HG03064 (cell line): ENCODE results near the gene ALDH3B2.
"Not testable (repeated sequence)": the region's sequence is repeated elsewhere in the genome, so short reads cannot be mapped to it uniquely, and the experiment has no call there.

Experiments used
- ATAC-seq: cut with Tn5 transposase; IDR thresholded peaks from one replicate; pipeline ENCODE4 v1.9.1; 2021; ENCODE audit warnings: low read depth; ENCODE audit not compliant: unreplicated experiment

The ALDH3B2 gene

DNA sequence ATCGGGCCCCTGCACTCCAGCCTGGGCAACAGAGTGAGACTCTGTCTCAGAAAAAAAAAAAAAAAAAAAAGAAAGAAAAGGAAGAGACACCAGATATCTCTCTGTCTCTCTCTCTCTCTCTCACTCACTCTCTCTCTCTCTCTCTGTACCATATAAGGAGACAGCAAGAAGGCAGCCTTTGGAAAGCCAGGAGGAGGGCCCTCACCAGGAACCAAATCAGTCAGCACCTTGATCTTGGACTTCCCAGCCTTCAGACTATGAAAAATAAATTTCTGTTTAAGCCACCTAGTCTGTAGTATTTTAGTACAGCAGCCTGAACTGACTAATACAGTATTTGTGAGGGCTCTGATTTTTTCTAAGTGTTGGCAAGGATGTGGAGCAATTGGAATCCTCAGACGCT lies 13.6 kb upstream of the ALDH3B2 start:
- no peak for ATAC-seq

DNA sequence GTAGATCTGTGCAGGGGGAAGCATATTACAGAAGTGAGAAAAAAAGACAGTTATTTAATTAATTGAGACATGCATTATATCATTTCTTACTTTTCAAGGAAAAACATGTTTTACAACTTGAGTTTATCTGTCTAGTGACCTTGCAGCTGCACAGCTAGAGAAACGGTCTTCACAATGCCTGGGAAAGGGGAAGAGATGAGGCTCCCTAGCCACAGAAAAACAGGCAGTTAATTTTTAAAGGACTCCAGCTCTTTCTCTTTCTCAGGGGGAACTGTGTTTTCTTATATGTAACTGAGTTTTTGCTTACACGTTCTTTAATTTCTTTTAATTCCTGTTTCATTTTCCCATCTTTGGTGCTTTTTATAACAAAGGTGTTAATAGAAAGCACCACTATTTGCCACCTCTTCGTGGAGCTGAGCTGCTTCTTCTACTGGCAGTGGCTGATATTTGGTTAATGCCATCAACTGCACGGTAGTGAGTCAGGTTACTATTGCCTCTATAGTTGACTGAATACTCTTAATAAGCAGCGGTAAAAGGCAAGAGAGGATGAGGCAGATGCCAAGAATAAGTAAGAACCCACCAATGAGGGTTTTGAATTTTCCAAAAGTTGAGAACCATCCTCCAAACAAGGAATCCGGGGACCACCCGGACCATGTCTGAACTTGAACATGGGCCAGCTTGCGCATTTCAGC lies 11.4 kb upstream of the ALDH3B2 start:
- not testable (repeated sequence) for ATAC-seq

DNA sequence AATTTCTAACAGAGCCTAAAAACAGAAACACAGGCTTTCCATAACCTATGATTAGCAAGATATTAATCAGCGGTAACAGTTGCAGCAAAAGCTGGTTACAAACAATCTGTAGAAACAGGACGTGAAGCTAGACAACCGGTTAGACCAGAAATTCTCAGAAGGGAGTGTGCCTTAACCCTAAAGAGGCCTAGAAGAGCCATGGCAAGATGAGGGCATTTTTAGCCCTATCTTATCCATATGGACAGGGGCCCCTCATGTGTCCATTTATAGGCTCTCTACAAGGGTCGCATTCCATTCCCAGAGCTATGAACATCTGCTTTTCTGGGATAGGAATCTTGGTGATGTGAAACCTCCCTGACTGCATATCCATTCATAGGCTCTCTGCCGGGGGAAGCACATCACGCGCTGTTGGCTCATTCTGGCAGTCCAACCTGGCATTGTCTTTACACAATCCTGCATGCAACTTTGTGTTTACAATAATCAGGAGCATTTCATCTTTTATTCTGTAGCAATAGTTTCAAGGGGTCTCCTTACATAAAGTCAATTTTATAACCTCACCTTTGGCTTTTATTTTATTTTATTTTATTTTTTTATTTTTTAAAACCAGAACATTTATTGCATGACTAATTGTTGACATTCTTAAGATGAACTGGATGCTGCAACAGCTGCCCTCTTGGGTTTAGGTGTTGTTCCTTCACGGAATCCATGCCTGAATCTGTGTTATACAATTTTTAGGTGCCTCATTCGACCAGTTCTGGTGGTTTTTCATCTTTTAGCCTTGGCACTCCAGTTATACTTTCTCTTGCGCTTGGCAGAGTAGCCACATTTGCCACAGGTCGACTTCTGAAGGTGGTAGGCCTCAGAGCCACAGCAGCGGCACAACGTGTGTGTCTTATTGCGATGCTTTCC lies 8.0 kb upstream of the ALDH3B2 start:
- ATAC-seq, result not testable (repeated sequence)

DNA sequence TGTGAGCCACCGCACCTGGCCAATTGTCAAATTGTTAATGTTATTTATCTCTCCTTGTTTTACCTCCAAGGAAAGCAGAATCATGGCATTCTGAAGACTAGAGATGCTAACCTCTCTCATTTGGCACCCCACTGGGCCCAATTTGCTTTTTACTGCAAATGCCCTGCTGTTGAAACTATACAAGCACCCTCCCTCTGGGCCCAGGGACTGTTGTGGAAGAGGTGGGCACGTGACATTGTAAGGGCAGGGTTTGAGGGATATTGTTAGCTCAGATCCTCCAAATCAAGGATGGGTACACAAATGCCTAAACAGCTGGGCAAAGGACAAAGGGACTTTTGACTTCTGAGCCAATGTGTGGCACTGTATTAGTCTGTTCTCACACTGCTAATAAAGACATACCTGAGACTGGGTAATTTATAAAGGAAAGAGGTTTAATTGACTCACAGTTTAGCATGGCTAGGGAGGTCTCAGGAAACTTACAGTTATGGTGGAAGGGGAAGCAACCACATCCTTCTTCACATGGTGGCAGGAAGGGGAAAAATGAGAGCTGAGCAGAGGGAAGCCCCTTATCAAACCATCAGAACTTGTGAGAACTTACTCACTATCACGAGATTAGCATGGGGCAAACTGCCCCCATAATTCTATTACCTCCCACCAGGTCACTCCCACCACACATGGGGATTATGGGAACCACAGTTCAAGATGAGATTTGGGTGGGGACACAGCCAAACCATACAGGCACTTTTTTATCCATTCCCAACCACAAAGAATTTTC lies 6.5 kb upstream of the ALDH3B2 start:
- no peak for ATAC-seq

DNA sequence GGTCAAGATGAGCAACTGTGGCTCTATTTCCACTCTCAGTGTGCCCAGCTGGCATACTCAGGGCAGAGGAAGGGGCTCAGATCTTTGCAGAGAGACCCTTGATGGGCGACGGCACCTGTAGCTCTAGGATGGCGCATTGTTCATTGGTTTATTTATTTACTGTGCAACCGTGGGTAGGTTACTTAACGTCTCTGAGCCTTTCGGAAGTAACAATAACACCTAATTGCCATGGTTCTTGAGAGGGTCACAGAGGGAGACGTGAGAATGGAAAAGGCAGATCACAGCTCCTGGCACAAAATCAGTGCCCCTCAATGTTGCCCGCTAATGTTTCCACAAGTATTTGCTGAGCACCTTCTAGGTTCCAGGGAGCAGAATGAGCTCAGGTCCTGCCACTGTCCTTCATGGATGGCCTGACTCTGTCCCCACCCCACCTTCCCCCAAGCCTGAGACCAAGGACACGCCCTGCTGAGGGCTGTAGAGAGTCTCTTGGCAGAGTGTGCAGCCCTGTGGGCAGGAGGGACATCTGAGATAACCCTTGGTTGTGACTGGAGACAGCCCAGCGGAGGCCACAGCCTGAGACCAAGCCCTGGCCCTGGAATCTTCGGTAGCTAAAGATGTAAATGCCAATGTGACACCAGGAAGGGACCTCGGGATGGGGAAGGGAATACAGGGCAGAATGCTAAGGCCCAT lies 780 bp upstream of the ALDH3B2 start:
- no peak for ATAC-seq

DNA sequence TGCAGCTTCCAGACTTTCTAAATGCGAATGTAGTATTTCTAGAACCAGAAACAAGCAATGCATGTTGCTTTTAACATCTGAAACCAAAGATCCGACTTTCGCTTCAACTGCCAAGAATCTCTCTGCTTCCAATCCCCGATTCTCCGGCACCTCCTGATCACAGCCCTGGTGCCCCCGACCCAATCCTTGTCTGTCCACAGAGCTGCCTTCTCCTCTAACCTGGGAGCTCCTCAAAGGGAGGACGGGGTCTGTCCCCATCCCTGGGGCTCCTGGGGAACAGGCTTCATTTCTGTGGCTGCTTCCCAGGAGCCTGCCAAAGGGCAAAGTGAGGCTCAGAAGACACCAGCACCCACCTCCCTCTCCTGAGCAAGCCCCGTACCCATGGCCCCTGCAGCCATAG lies 521 bp downstream of the ALDH3B2 start:
- no peak for ATAC-seq

DNA sequence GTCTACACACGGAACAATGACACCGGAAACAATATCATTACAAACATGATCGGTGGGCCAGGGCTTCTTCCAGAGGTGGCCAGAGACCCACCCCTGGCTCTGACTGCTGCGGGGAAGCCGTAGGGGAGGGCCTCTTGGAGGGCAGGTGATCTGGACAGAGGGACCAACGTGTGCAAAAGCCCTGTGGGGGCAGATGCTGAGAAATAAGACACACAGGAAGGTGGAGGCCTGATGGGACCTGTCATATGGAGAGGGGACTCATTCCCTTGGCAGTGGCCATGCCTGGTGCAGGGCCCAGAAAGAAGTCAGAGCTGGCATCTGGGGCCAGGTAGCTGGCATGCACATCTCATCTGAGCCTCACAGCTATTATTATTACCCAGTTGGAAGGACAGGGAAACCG lies 1.1 kb downstream of the ALDH3B2 start:
- no peak for ATAC-seq

DNA sequence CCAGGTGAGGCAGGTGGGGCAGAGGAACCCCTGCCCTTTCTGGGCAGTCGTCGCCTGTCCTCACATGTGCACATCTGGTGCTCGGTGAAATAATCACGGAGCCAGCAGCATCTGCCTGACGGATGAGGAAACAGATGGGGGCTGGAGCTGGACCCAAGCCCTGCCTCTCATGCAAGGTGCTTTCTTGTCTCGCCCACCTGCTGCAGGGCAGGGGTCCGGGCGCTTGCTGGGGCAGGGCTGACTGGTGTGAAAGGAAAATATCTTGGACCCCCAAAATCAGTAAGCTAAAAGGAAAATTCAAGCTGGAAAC lies 3.3 kb downstream of the ALDH3B2 start:
- ATAC-seq, result no peak

DNA sequence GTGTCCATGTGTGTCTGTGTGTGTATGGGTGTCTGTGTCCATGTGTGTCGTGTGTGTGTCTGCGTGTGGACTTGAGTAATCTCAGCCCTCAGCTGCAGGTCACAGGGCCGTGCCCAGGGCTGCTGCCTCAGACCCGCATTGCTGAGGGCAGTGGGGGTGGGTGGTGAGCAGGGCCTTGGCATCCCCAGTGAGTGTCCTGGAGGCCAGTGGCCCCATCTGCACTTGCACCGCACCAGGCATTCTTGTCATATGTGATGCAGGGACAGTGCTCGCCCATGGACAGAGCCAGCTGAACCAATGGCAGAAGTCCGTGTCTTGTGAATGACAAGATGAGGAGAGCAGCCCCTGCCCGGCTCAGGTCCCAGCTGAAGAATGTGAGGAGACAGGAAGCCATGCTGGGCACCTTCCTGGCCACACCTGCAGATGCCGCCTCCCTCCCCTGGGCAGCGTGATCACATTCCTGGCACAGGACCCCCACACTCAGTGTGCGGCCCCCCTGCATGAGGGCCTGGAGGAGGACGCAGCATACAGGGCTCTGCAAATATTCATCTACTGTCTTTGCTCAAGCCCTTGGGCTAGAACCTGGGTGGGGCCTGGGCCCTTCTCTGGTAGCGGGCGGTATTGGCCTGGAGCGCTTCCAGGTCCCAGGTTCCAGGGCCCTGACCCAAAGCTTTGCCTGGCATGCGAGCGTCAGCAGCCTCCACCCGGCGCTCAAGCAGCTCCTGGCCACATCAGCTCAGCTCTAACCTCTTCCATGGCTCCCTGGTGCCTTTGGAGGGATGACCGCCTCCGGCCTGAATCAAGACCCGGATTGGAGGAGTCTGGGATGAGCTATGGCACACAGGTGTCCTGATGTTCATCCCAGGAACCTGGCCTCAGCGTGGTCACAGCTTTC lies 3.9 kb downstream of the ALDH3B2 start:
- no peak for ATAC-seq

DNA sequence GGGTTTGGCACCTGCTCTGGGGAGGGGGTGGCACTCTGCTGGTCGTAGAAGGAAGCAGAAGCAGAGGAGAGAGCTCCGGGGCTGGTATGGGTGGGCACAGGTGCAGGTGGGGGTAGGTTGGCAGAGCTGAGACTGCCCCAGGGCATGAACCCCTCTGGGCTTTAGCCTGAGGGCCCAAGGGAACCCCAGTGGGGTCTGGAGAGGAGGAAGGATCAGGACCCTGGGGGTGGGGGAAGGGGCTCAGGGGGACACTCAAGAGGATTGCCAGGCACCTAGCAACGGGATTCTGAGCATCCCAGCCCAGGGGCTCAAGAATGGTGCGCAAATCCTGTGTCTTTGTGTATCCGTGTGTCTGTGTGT lies 6.3 kb downstream of the ALDH3B2 start:
- no peak for ATAC-seq

DNA sequence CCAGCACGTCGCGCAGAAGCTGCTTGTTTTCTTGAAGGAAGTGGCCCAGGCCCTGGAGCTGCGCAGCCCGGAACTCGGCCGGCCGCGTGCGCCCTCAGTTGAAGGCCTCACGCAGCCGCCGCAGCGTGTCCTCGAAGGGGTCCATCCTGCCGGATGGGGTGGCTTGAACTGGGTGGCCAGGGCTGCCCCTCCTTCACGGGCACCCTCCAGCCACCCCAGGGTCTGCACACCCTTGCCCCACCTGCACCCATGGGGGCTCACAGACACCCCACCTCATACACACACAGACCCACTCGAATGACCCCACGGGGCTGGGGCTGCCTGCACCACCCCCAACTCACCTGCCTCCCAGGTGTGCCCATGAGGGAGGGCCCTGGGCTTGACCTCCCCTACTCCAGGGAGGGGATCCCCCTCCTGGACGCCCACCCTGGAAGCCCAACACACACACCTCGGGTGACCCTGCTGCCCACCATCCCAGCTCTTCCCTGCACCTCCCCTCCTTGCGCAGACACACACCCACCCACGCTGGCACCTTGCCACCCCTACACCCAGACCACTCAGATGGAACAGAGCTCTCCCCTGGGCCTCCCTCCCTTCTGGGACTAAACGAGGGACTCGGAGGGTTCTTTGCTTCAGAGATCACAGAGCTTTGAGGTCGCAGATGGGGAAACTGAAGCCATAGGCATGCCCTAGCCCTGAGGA lies 6.8 kb downstream of the ALDH3B2 start:
- no peak for ATAC-seq

DNA sequence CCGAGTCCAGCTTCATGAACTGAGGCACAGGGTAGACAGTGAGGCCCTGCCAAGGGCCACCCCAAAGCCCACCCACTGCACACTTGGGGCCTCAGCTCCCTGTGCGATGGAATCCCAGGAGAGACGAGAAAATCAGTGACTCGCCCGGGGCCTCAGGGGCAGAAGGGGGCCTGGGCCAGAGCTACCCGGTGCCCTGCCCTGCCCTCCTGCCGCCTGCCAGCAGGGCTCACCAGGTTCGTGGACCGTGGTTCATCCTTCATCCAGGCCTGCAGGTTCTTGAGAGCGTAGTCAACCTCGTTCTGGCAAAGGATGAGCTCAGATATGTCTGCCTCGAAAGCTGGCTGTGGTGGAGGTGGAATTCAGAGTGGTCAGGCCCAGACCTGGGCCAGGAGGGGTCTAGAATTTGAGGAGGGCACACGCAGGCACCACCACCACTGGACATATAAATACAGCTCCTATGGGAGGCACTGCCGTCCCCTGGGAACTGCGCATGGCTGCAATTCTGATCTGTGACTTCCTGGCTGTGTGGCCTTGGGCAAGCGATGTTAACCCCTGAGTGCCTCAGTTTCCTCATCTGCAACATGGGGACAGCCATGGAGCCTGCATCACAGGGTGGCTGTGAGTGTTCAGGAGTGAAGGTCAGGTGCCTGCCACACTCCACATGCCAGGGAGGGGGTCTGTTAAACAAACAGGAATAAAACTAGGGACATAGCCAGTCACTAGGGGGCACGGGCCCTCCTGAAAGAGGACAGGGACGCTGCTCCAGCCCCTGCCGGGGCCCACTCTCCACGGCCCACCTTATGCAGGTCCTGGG lies 7.5 kb downstream of the ALDH3B2 start:
- no peak for ATAC-seq

DNA sequence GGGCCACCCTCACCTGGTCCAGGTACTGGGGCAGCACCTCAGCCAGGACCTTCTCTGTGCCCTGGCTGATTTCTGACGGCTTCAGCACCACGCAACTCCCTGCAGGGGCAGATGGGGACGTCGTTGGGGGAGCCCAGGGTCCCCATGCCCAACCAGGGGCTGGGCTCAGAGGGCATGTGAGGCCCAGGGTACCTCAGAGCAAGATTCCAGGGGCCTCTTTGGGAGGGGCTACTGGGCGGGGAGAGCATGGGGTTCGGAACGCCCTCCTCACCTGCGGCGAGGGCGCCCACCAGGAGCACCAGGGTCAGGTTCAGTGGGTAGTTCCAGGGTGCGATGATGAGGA lies 8.1 kb downstream of the ALDH3B2 start:
- ATAC-seq, result no peak

DNA sequence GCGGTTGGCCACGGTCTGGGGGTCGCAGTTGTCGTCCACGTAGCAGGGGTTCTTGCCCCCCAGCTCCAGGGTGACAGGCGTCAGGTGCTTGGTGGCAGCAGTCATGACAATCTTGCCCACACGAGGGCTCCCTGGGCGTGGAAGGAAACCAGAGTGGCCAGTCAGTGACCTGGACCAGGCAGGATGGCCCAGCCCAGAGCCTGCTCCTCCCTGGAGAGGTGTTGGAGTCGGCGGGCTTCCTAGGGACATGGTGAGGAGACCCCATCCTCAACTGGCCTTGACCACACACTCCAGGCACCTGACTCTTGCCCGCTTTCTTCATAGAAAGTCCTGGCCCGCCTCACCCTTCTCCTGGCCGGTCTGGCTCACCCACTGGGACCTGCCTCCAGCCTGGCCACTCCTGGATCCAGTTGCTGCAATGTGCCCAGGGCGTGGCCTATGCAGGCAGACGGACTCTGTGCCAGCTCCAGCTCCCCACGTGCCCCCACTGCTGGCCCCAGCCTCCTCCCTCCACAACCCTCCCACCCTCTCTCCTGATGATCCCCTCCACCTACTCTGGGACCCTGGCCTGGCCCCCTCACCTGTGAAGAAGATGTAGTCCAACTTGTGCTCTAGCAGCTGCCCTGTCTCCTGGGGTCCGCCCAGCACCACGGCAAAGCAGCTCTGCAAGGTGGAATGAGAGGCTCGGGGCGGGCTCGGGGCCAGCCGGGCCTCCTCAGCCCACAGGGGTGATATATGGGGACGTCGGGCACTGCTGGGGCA lies 8.7 kb downstream of the ALDH3B2 start:
- ATAC-seq, result no peak

DNA sequence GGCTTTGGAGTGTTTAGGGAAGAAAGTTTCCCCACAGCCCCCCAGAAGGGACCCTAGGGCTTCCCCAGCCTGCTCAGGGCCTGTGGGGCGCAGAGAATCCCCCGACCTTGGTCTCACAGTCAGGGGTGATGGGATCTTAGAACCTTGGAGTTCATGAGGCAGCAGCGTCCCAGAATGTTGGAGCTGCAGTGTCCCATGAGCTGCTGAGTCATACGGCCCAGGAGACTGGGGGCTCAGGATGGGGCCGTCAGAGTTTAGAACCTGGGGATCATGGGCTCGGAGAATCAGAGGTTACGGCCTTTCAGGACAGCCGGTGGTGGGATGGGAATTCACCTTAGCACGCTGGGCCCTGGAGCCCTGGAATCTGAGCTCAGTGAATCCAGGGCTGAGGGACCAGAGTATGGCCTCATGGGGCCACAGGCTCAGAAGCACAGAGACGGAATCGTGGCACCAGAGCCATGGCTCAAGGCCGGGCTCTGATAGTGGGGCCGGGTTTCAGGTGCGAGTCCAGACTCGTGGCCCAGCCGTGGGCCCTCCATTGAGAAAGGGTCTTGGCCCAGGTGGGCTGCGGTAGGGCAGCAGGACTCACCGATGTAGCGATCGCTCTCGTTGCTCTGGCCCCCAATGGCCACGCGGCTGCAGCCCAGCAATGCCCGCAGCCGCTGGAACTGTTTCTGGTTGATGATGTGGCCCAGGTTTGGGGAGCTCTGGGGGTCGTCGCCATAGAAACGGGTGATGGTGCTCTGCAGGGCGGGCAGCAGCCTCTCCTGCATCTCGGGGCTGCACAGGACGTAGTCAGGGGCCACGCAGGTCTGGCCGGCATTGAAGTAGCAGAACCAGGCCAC lies 9.5 kb downstream of the ALDH3B2 start:
- ATAC-seq, result no peak

DNA sequence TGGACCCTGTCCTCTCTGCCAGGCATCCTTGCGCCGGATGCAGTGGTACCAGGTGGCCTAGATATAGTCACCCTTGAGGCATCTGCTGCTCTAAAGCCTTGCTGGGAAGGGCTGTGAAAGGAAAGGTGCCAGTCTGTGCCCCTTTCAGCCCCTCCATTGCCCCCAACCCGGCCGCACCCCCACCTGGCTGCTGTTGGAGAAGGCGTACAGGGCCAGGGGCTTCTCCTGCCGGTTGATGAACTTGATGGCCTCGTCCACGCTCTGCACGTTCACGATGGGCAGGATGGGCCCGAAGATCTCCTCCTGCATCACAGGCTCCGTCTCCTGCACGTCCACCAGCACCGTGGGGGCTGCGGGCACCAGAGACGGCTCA lies 10.2 kb downstream of the ALDH3B2 start:
- ATAC-seq, result no peak
